HG02970 (cell line): ENCODE measurements around the gene GSK3B.

Source experiments
- ATAC-seq: cut with Tn5 transposase; IDR thresholded peaks from one replicate; pipeline ENCODE4 v1.9.1; 2021; ENCODE audit warnings: mild to moderate bottlenecking, moderate library complexity, moderate number of reproducible peaks; ENCODE audit not compliant: unreplicated experiment, low FRiP score

GSK3B gene

DNA sequence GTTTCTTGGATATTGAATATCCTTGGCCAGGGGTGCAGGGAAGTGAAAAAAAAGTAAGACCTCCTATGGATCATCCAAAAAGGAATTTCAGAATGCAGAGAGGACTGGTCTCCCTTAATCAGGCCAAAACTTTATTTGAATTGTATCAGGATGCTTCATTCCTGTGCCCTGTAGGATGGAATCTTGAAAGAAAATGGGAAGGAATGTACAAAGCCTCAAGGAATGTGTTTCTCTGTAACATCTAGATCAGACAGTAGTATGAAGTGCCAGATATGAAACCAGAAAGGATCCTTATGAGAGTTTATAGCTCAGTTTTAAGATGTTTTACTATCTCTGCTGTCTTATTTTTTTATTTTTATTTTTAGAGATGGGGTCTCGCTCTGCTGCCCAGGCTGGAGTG is 6.5 kb upstream of the GSK3B start:
- no peak for ATAC-seq

DNA sequence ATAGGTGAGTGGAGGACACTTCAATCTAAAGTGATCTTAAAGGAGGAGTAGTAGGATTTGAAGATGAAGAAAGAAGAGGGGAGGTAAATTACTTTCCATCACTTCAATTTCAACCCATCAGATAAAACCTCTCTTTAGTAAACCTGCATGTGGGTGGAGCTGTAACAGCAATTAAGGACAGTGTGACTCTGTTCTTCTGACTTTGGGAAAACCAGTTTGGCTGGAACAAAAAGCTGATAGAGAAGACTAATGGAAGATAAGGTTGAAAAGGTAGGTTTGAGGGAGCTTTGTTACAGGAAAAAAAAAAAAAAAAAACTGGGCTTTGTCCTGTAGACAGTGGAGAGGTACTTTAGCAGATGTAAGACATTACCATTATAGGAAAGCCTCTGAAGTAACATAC is 4.5 kb upstream of the GSK3B start:
- ATAC-seq, result no peak

DNA sequence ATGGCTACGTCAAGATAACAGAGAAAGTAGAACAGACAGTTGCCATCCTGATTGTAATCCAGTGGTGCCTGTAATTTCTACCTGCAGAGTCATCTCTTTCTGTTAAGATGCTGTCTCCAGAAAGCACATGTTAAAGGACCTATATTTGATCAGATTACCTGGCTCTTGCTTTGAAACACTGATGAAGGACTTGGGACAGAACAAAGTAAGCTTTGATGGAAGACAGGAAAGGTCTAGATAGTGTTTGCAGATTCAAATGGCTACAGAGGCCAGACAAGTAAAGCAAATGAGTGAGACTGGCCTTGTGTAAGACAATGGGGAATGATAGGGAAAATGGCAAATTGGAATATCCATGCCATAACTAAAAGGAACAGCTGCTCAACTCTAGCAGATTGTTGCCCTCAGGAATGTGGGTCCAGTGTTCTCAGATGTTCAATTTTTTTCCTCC is 1.8 kb upstream of the GSK3B start:
- ATAC-seq, result no peak

DNA sequence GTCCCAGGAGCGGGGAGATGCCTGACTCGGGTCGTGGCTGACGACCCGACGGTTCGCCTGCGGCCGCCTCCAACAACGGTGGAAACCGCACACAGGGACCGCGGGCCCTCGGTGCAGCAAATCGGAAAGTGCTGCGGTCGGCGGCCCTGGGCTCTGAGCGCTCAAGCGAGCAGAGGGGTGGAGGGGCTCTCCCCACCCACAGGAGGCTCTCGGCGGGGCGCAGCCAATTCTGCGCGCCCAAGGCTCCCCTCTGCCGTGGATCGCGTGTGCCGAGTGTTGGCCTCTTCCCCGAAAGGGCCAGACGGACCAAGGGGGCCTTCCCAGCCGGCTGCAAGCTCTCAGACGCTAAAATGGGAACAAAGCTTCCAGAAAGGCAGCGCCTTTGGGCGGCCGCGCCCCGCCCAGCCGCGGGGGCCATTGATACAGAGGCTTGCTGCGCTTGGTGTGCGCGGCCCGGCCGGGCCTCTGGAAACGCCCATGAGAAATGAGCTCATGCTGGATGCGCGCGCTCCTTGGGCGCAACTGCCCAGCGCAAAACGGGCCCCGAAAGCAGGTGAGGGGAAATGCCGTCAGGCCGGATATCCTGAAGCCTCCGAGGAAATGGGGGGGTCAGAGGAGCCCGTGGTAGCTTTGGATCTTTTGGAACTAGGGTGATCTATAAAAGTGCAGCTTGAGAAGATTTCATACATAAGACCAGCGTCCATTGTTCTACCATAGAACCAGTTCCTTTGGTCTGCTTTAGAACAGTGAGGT is 1.2 kb upstream of the GSK3B start:
- ATAC-seq, result peak; percentile 35

DNA sequence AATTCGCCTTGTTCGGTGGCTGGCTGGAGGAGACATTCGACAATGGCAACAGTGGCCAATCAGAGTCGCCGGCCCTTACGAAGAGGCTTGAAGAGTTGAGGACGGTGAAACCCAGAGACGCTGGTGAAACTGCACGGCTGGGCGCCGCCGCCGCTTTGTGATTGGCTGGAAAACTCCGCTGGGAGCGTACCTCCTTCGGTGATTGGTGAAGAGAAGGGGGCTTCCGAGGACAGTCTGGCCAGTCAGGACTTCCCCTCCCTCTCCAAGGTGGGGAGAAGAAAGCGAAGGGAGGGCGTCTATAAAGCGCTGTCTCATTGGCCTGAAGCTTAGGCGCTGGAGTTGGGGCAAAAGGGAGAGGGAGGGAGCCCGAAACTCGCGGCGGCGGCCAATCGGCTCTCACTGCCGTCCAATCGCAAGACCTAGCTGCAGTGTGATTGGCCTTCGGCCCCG is 554 bp upstream of the GSK3B start:
- peak; percentile 74 for ATAC-seq

DNA sequence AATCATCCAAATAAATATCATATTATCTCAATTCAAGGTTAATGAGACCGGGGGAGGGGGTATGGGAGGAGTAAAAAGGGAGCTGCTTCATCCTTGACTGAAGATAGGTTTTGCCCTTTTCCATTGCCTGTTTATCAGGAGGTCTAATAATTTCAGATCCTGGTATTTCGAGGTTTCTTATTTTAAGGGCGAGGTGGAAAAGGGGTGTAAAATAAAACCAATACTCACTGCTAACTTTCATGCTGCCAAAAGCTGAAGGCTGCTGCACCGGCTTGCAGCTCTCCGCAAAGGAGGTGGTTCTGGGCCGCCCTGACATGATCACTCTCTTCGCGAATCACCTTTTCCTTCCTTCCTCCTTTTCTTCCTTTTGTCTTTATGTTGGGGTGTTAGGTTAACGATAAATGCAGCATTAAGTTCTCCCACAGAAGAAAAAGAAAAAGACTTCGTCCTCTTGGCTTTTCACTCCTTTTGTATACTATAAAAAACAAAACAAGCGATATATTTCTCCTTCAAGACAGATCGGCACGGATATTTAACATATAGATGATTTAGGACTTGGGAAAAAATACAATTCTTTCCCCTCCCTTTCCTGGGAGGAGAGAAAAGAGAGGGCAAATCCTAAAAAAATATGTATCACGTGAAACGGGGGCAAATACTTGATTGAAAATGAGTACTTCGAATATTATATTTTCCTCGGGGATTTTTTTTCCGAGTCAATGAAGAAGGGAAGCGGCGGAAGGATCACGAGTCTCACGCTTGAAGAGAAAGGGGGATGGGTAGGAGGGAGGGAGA is 932 bp downstream of the GSK3B start:
- ATAC-seq, result no peak

DNA sequence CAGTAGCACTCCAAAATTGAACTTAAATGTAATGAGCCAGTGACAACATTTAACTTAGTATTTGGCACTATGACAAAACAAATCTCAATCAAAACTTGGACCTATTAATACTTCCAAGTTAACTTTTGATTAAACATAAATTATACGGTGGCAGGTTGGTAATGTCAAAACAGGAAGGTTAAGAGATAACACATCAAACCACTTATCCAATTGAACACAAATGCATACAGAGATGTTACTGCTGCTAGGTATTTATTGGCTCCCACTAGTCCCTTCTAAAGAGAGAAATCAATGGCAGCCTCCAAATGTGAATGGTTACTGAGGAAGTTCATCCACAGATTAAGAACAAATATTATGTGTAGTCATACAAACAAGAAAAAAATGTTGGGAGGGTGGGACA is 1.8 kb downstream of the GSK3B start:
- ATAC-seq, result no peak

DNA sequence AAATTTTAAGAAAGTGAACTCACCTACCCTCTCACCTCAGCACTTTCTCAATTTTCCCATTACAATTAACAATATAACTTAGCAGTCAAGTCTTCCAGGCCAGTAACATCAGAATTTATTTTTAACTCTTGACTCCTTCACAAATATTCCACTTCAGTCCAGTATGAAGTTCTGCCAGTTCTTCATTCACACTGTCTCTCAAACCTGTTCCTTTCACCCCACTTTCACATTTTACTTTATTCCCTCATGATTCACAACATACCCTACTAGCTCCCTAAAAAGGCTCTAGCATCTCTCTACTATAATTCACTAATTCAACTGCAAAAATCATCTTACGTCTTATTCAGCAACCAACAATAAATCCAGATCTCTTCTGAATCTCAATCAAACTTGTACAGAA is 3.8 kb downstream of the GSK3B start:
- no peak for ATAC-seq

DNA sequence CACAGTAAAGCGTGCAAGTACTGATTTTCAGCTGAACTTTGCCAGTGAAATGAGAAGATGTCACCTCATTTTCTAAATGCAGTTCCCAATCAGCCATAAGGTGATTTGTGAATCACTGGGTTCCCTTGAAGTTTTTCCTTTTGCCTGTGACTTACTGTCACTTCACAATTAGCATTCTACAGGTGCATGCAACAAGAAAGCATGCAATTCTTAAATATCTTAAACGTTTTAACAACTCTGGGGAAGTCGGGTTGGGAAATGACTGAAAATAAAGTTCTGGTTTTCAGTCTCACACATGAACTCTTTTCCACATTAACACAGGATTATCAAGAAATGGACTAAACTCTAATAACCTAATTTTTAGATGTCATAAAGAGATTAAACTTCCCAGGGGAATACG is 5.2 kb downstream of the GSK3B start:
- ATAC-seq, result no peak

DNA sequence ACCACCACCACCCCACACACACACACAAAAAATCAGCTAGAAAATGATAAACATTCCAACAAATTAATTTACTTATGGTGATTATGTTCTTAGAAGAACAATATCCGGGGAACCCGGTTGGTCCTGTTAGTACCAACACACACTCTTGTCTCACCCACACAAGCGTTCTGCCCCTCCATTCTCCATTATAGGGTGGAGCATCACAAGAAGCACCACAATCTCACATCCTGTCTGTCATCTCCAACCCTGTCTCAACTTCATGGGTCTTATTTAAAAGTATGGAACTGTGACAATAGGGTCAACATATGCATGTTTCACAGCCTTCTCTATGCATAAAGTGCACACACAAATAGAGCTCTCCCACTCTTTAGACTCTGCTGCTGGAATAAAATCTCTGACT is 5.6 kb downstream of the GSK3B start:
- ATAC-seq, result no peak

DNA sequence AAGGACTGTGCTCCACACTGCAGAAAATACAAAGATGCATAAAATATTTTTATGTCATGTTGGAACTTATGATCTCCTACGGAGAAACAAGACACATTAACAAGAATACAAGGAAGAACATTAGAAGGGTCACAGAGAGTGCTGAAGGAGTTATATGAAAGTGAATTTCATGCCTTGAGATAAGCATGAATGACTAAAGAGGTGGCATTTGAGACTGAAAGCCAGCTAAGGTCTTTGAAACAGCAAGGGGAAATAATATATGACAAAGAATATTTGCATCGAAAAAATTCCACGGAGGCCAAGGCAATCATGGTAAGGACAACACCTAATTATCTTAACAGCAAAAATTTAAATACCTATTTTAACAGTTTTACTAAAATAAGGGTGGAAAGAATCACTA is 12.5 kb downstream of the GSK3B start:
- no peak for ATAC-seq

DNA sequence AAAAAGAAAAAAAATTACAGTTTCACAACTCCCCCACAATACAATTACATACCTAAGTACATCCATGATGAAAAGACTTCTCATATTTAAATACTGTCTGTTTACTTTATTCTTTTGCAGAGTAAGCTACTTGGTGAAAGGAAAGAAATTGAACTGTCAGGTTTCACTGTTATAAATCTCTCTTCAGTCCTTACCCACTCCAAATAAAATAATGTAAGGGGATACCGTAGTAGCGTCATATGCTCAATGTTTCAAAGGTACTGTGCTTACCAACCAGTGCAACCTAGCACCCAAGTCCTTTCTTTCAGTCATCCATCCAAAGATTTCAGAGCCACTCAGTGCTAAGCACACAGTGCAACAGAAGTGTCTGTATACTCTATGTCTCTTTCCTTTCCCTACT is 13.4 kb downstream of the GSK3B start:
- no peak for ATAC-seq

DNA sequence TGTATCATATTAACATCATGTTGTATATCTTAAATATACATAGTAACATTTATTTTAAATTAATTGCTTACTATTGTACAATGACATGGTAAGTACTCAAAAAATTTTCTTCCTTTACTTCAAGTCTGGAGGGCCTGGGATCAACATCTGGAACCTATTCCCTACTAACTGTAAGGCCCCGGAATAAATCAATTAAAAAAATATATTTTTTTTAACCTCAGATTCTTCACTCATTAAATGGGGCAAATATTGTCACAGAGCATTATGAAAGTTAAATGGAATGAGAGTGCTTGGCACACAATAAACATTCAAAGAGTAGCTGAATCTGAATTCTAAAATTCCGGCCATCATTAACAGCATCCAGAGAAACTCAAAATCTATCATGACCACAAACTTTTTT is 16.5 kb downstream of the GSK3B start:
- no peak for ATAC-seq

DNA sequence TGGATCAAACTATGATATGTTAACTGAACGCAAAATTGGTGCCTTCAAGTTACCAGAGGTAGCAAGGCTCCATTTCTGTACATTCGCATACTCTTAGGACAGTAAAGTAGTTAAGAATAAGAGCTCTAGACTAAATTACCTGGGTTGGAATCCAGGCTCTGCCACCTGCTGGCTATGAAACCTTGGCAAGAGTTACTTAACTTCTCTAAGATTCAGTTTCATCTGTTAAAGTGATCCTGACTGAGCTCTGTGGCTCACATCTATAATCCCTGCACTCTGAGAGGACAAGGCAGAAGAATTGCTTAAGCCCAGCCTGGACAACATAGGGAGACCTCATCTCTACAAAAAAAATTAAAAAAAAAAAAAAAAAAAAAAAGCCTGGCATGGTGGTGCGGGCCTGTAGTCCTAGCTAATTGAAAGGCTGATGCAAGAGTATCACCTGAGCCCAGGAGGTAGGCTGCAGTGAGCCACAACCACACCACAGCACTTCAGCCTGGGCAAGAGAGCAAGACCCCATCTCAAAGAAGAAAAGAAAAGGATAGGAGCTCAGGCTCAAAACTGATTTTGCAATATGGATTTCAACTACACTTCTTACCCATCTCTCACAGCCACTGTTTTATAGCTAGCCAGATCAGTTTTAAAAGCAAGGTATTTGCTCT is 21.3 kb downstream of the GSK3B start:
- ATAC-seq, result no peak

DNA sequence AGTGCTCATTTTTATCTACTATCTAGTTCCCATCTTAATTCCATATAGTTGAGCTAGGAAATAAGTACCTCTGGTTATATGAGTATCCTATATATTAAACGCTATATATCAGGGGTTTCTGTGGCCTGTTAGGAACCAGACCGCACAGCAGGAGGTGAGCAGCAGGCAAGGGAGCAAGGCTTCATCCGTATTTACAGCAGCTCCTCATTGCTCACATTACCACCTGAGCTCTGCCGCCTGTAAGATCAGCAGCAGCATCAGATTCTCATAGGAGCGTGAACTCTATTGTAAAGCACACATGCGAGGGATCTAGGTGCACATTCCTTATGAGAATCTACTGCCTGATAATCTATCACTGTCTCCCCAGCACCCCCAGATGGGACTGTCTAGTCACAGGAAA is 23.0 kb downstream of the GSK3B start:
- ATAC-seq, result no peak

DNA sequence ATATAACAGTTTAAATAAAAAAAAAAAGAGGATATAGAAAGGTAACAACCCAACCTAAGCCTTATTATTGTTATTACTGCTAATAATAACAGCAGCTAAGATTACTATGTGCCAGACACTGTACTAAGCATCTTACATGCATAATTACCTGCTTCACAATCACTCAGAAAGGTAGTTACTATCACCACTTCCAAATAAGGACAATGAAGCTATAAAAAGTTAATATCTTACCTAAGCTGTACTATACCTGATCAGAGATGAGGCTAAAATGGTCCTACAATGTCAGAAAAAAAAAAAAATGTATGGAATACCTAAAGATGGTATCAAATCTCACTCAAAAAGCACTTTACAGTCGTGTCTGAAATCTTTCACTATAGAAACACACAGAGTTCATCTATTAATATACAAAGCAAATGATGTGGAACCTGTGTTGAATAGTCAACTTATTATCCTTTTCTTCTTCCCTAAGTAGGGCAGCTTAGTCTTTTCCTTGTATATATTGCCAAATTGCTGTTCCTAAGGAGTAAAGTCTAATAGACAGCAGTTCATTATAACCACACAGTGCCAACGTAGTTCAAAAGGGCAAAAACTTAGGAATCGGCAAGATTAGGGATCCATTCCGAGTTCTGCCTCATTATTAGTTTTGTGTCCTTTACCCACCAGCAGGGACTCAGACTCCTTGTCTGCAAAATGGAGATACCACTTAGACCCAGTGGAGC is 23.8 kb downstream of the GSK3B start:
- no peak for ATAC-seq

DNA sequence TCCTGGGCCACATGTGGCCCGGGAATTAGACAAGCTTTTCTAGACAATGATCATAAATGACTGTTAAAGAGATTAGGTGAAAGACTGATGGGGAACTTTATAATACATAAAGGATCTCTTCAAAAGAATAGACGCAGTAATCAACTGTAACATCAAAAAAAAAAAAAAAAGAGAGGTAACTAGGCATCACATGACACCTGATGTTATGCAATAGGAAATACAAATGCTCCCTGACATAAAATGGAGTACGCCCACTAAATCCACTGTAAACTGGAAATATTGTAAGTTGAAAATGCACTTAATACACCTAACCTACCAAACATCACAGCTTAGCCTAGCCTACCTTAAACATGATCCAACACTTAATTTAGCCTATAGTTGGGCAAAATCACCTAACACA is 27.2 kb downstream of the GSK3B start:
- no peak for ATAC-seq

DNA sequence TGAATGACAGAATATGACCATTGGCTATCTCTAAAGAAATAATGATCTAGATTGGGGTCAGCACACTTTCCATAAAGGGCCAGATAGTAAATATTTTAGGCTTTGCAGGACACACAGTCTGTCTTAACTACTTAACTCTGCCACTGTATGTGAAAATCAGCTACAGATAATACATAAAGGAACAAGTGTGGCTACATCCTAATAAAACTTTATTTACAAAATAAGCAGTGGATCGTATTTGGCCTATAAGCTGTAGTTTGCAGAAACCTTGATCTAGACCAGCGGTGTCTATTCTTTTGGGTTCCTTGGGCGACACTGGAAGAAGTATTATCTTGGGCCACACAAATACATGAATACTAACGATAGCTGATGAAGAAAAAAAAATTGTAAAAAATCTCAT is 27.6 kb downstream of the GSK3B start:
- ATAC-seq, result no peak

DNA sequence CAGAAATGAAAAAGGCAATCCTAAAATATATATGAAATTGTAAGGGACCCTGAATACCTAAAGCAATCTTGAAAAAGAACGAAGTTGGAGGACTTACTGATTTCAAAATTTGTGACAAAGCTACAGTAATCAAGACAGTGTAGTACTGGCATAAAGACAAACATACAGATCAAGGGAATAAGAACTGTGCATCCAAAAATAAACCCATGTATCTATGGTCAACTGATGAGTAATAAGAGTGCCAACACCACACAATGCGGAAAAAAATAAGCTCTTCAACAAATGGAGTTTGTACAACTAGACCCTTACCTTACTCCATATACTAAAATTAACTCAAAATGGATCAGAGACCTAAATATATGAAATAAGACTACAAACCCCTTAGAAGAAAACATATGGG is 29.6 kb downstream of the GSK3B start:
- no peak for ATAC-seq

DNA sequence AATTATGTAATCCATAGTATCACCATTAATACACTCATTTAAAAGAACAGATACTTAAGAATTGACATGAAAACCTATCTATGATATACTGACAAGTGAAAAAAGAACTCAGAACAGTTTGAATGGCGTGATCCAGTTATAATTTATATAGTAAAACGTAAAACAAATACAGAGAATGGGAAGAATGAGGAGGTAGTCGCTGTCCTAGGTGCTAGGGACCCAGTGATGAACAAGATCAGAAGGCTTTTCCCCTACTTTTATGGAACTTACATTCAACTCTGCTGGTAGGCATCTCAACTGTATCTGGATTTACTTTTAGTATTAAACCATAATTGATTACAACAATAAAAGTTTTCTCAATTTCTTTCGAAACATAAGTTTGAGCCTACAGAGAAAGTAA is 31.8 kb downstream of the GSK3B start:
- ATAC-seq, result no peak
